SHP77 (cell line): ENCODE data around the gene SLC9A3.

Source experiments
- DNase-seq, 2 experiments: peaks; one replicate each; lab custom pipeline; 2025; lab: John Stamatoyannopoulos, UW

SLC9A3 gene

GRCh38 chr5:554284-554988, 30.2 kb upstream of the SLC9A3 start:
- DNase-seq = no peak

- DNase-seq = no peak
Observed at GRCh38 chr5:553874-554273, 29.6 kb upstream of the SLC9A3 start.

- DNase-seq = no peak
Observed at GRCh38 chr5:551406-551805, 27.2 kb upstream of the SLC9A3 start.

GRCh38 chr5:549229-549628, 25.0 kb upstream of the SLC9A3 start:
- DNase-seq = no peak

- no peak for DNase-seq
Observed at GRCh38 chr5:548256-548655, 24.0 kb upstream of the SLC9A3 start.

- no peak for DNase-seq
Observed at GRCh38 chr5:547086-547924, 23.1 kb upstream of the SLC9A3 start.

GRCh38 chr5:546376-546908, 22.2 kb upstream of the SLC9A3 start:
- DNase-seq = no peak

GRCh38 chr5:545641-546375, 21.6 kb upstream of the SLC9A3 start:
- DNase-seq = no peak

- no peak for DNase-seq
Observed at GRCh38 chr5:544675-545355, 20.6 kb upstream of the SLC9A3 start.

GRCh38 chr5:543755-544674, 19.8 kb upstream of the SLC9A3 start:
- no peak for DNase-seq

GRCh38 chr5:543351-543750, 19.1 kb upstream of the SLC9A3 start:
- no peak for DNase-seq

GRCh38 chr5:542319-543311, 18.4 kb upstream of the SLC9A3 start:
- DNase-seq = no peak

- no peak for DNase-seq
Observed at GRCh38 chr5:541539-542318, 17.5 kb upstream of the SLC9A3 start.

- DNase-seq = no peak
Observed at GRCh38 chr5:540906-541538, 16.8 kb upstream of the SLC9A3 start.

- DNase-seq = no peak
Observed at GRCh38 chr5:540071-540905, 16.0 kb upstream of the SLC9A3 start.

GRCh38 chr5:539469-540070, 15.3 kb upstream of the SLC9A3 start:
- DNase-seq = no peak
